GM21447 (cell line): ENCODE results near the gene VPS26A.
"Not testable (repeated sequence)": the region's sequence is repeated elsewhere in the genome, so short reads cannot be mapped to it uniquely, and the experiment has no call there.

Source experiments
- ATAC-seq: cut with Tn5 transposase; IDR thresholded peaks from one replicate; pipeline ENCODE4 v1.9.1; 2021; ENCODE audit not compliant: unreplicated experiment

VPS26A gene

DNA sequence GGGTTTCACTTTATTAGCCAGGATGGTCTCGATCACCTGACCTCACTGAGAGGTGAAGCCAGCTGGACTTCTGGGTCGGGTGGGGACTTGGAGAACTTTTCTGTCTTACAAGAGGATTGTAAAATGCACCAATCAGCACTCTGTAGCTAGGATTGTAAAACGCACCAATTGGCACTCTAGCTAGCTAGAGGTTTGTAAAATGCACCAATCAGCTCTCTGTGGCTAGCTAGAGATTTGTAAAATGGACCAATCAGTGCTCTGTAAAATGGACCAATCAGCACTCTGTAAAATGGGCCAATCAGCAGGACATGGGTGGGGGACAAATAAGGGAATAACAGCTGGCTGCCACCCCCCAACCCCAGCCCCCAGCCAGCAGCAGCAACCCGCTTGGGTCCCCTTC is 51.3 kb downstream of the VPS26A start:
- not testable (repeated sequence) for ATAC-seq

DNA sequence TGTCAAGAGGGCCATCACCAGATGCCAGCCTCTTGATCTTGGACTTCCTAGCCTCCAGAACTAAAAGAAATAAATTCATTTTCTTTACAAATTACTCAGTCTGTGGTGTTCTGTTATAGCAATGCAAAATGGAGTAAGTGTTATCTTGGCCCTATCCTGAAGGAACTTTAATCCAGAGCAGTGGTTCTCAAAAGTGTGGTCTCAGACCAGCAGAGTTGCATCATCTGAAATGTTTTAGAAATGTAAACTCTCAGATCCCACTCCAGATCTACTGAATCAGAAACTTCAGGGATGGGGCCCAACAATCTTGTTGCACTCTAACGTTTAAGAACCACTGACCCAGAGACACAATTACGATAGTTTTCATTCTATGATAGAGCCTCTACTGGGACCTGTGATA is 52.8 kb downstream of the VPS26A start:
- ATAC-seq = no peak

DNA sequence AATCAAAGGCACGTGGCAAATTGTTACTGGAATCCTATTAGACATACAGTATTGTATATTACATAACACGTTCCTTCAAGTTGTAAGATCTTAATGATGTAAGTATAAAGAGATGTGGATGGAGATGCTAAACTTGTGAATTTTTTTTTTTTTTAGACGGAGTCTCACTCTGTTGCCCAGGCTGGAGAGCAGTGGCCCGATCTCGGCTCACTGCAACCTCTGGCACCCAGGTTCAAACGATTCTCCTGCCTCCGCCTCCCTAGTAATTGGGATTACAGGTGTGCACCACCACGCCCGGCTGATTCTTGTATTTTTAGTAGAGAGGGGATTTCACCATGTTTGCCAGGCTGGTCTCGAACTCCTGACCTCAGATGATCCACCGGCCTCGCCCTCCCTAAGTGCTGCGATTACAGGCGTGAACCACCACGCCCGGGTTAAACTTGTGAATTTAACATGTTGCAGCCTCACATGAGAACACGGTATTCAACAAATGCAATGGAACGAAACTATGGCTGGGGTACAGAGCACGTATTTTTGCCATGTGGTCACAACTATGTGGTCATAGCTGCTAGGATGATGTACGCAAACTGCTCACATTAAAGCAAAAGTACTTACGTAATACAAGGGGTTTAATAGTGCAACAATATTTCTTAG is 55.2 kb downstream of the VPS26A start:
- peak; percentile 15 for ATAC-seq

GRCh38 chr10:69179743-69180524 is 56.0 kb downstream of the VPS26A start, which contains the start of gene SUPV3L1:
TSS of gene SUPV3L1 (plus strand) at chr10:69180234. CDS start at chr10:69180292, 58 bp downstream.
- ATAC-seq = peak; percentile 88

DNA sequence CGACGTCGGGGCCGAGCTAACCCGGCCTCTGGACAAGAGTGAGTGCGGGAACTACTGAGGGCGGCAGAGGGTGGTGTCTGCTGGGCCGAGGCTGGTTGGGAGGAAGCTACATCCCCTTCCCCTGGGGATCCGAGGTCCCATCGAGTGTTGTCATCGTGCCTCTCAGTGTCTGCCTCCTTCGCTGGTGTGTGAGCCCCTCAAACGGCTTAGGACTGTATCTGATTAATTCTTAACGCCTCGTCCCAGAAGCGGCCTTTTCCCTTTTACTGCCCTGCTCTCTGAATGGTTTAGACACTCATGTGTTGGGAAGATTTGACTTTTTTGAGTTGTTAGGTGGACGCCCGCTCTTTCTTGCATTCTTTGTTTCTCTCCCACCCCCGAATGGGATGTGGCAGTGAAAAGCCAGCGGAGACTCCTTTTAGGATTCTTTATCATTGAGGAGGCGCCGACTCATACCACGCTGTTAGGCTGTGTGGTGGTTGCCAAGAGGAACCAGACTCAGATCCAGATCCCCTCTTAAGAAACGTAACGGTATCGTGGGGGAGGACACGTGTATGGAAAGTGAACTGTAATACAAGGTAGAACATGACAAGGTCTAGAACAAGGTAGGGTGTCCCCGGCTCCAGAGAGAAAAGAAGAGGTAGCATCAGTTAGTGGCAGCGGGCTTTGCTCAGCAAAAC is 56.7 kb downstream of the VPS26A start:
- ATAC-seq = no peak

DNA sequence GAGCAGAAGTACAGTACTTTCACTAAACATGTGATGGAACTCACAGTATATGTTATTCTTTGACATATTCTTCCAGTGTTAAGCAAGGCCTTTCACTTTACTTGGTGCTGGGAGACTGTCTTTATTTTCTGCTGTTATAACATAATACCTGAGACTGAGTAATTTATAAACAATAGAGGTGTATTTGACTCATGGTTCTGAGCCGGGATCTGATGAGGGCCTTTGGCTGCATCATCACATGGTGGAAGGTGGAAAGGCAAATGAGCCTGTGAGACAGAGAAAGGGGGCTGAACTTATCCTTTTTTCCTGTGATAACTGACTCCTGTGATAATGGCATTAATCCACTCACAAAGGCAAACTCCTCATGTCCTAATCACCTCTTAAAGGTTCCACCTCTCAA is 57.5 kb downstream of the VPS26A start:
- ATAC-seq = no peak

DNA sequence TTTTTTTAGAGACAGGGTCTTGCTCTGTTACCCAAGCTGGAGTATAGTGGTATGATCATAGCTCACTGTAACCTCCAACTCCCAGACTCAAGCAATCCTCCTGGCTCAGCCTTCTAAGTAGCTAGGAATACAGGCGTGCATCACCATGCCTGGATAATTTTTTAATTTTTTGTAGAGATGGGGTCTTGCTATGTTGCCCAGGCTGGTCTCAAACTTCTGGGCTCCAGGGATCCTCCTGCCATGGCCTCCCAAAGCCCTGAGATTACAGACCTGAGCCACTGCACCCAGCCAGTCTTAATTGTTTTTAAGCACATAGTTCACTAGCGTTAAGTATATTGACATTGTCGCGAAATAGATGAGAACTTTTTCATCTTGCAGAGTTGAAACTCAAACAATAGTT is 58.0 kb downstream of the VPS26A start:
- no peak for ATAC-seq

GRCh38 chr10:69186524-69186923 is 62.5 kb downstream of the VPS26A start:
- ATAC-seq = no peak

GRCh38 chr10:69201045-69201444 is 77.1 kb downstream of the VPS26A start:
- no peak for ATAC-seq

GRCh38 chr10:69202332-69202731 is 78.4 kb downstream of the VPS26A start:
- no peak for ATAC-seq

- ATAC-seq = no peak
Observed at GRCh38 chr10:69208761-69209160, 84.8 kb downstream of the VPS26A start.

DNA sequence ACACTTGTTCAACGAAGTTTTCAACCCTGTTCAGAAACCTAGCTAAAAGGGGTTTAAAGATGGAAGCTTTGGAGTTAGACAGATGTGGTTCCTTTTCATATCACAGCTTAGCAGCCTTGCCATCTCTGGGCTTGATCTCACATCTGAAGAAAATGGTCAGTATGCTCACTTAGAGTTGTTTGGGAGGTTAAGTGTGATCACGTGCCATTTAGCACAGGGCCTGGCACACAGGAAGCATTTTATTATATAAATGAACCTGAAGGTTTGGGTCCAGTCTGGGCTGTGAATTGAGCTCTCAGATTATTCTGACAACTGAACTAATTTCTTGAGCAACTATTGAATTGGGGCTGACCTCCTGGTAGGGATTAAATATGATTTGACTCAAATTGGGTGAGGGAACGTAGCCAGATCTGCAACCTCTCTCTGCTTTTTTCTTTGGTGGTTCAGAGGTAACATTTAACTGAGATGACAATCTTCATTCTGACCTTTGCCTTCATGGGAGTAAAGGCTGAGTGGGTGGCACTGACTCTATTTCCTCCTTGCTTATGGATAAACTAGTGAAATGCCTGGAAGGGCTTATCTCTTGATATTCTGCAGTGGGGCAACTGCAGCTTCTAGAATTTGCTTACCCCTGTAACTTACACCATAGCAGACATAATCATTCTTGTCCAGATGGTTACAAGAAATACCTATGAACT is 86.0 kb downstream of the VPS26A start:
- no peak for ATAC-seq

GRCh38 chr10:69211104-69211503 is 87.1 kb downstream of the VPS26A start:
- no peak for ATAC-seq

DNA sequence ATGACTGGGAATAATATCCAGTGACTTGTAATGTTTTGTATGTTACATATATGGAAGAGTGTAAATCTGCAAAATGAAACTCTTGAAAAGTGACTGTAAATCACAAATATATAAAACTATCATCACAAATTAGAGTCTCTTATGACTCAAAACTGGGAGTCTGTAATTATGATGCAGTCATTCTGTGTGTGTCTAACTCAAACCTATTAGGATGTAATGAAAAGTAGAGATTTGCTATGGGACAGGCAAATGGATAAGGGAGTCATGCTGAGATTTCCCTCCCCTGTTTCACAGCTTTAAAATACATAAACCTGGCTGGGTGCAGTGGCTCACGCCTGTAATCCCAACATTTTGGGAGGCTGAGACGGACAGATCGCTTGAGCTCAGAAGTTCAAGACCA is 87.5 kb downstream of the VPS26A start:
- ATAC-seq = no peak

DNA sequence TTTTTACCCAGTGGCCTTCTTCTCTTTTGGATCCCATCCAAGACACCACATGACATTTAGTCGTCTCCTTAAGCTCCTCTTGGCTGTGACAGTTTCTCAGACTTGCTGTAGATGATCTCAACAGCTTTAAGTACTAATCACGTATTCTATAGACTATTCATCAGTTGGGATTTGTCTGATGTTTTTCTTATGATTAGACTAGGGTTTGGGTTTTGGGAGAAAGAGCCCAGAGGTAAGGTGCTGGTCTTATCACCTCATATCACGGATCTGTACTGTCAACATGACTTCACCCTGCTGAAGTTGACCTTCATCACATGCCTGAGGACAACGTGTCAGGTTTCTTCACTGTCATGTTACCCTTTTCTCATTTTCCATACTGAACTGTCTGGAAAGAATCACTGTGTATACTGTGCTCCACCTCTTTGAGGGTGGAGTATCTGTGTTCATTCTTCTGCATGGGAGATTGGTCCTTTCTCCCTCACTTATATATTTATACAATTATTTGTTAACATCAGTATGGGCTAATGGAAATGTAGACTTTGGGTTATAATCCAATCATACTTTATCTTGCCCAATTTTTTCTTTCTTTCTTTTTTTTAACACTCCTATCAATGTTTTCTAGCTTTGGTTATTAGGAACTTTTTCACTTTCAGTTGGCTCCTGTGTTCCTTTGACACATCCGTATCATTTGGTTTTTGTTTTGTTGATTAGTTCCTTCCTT is 89.8 kb downstream of the VPS26A start:
- no peak for ATAC-seq

DNA sequence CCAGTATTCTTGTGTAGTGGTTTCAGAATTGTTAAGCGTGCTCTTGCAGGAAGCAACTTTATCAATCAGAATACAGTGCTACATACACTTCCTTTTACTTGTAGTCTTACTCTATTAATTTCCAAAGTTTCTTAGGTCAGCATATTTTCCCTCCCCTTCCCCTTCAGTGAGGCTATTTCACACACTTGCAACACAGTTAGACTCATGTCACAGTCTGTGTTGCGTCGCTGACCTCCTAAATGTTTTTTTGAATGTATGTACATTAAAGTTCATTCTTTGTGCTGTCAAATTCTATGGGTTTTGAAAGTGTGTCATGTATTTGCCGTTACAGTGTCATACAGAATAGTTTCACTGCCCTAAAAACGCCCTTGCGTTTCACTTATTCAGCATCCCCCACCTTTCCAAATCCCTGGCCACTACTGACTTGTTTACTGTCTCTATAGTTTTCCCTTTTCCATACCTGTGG is 90.7 kb downstream of the VPS26A start:
- ATAC-seq = no peak

DNA sequence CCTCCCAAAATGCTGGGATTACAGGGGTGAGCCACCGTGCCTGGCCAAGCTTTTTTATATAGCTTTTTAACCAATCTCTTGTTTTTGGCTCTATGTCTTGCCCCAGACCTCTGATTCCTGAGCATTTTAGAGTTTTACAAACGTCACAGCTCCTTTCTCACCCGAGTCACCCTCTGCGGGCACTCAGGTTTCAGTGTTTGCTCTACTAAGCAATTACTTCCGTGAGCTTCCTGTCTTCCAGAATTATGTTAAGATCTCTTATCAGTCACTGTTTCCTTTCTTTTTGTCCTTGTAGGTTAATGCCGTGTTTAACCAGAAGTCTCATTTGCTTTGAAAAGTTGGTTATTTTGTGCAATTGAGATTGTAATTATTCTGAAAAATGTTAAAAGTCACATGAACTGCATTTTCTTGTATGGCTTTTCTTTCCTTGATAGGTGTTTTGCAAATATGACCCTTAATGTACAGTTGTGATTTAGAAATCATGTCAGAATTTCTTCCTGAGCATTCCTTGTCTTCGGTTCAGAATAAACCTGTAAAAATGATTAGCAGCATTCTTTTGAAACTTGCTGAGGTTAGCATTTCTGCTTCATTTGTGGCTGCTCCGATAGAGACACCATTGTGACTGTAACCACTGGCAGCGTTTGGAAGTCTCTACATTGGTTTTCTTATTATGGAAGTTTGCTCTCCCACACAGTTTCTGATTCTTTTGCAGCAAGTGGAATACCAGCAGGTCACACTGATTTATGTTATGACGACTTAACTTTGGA is 91.6 kb downstream of the VPS26A start:
- ATAC-seq = no peak

GRCh38 chr10:69216577-69217118 is 92.7 kb downstream of the VPS26A start:
- ATAC-seq = no peak

DNA sequence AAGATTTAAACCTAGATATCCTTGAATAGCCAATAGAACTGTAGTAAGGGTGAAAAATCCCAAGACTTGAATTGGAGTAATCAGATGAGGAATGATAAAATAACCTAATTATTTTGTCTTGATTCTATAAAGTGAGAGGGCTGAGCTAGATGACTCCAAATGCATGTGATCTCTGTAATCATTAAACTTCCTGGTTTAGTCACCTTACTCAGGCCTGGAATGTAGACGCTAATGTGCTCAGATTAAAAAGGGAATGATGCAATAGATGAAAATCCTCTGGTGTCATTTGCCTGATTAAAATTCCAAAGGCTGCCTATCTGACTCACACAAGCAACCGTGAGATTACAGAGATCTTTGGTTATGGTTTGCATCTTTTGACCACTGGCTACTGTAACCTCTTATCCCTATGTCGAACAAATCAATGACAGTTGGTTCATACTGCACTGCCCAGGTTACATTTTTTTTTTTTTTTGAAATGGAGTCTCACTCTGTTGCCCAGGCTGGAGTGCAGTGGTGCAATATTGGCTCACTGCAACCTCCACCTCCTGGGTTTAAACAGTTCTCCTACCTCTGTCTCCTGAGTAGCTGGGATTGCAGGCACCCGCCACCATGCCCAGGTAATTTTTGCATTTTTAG is 93.3 kb downstream of the VPS26A start:
- ATAC-seq = no peak
